B cell (primary cell): ENCODE results near the gene CTH. TPM values are rescaled to one million over a fixed set of nuclear protein-coding genes. Genes with fewer than 3 reads are reported as not detected.
"Not testable (repeated sequence)": the region's sequence is repeated elsewhere in the genome, so short reads cannot be mapped to it uniquely, and the experiment has no call there.

Source experiments
- ATAC-seq: fragments of 200-7000 bp; cut with Tn5 transposase; one replicate; pipeline ENCODE4 v1.10.0; 2021; ENCODE audit warnings: low read depth, mild to moderate bottlenecking, moderate number of reproducible peaks, moderate library complexity
- CTCF ChIA-PET: fragments of 350-600 bp; sonication (Branson Sonifier 250); formaldehyde crosslinking; loops from one replicate; lab custom pipeline; 2021; ENCODE audit warnings: antibody characterized with exemption, inconsistent platforms; lab: Charles Lee
- POLR2A ChIA-PET: fragments of 350-600 bp; sonication (Branson Sonifier 250); formaldehyde crosslinking; loops from one replicate; lab custom pipeline; 2021; ENCODE audit warnings: antibody characterized with exemption; lab: Charles Lee
- DNase-seq: peaks from one replicate; pipeline ENCODE4 v3.0.0; 2013
- H2AFZ ChIP-seq: 2 replicates; pipeline ENCODE4 v1.6.1; 2012; ENCODE audit warnings: mild to moderate bottlenecking, low read depth, low read length; ENCODE audit not compliant: insufficient read depth, poor library complexity, severe bottlenecking
- H3K27ac ChIP-seq, 2 donors: 1 replicate in 1 of 2; 2 replicates in 1 of 2; pipeline ENCODE4 v1.5.1; 2012 to 2013; ENCODE audit warnings: low read length in 2 of 2, mild to moderate bottlenecking in 2 of 2, moderate library complexity in 1 of 2
- H3K27me3 ChIP-seq, 4 experiments: fragments of 200-600 bp in 1 of 4; sonication (generic) in 1 of 4; replicated peaks in 1 of 4; 1 replicate in 2 of 4; 2 replicates in 2 of 4; pipeline versions ENCODE4 v1.6.1 to v1.7.0; 2013 to 2016; ENCODE audit warnings: low read length in 3 of 4, mild to moderate bottlenecking in 2 of 4, mixed read lengths in 1 of 4, moderate library complexity in 1 of 4; ENCODE audit not compliant: insufficient read depth in 4 of 4, control insufficient read depth in 3 of 4; ENCODE audit errors: control extremely low read depth in 1 of 4
- H3K36me3 ChIP-seq, 2 experiments: replicated peaks in 1 of 2; 1 replicate in 1 of 2; 2 replicates in 1 of 2; pipeline versions ENCODE4 v1.6.1 to v1.7.1; 2013; ENCODE audit warnings: low read length in 1 of 2; ENCODE audit not compliant: insufficient read depth in 2 of 2, control insufficient read depth in 1 of 2; ENCODE audit errors: control extremely low read depth in 1 of 2, extremely low read depth in 1 of 2
- H3K4me1 ChIP-seq, 2 donors: fragments of 200-600 bp in 1 of 2; sonication (generic) in 1 of 2; 1 replicate in 1 of 2; 2 replicates in 1 of 2; pipeline versions ENCODE4 v1.5.1 to v1.6.1; 2013 to 2017; ENCODE audit warnings: low read length in 2 of 2; ENCODE audit not compliant: control insufficient read depth in 2 of 2, insufficient read depth in 2 of 2
- H3K4me2 ChIP-seq: replicated peaks from 2 replicates; pipeline ENCODE3; 2012; ENCODE audit warnings: mild to moderate bottlenecking, low read depth, low read length; ENCODE audit not compliant: poor library complexity, severe bottlenecking
- H3K4me3 ChIP-seq, 5 experiments: fragments of 200-600 bp in 1 of 5; sonication (generic) in 1 of 5; 1 replicate in 3 of 5; 2 replicates in 2 of 5; pipeline versions ENCODE4 v1.5.1 to v1.7.0; 2011 to 2016; ENCODE audit warnings: low read length in 4 of 5, mild to moderate bottlenecking in 4 of 5, low read depth in 2 of 5, control low read depth in 1 of 5, moderate library complexity in 1 of 5; ENCODE audit not compliant: insufficient read depth in 1 of 5; ENCODE audit errors: control extremely low read depth in 1 of 5, extremely low read depth in 1 of 5
- H3K79me2 ChIP-seq: fragments of 200-600 bp; sonication (generic); one replicate; pipeline ENCODE4 v1.6.0; 2016; ENCODE audit warnings: low read length; ENCODE audit not compliant: control insufficient read depth, insufficient read depth
- H3K9ac ChIP-seq: fragments of 200-600 bp; sonication (generic); 2 replicates; pipeline ENCODE4 v1.6.1; 2017; ENCODE audit warnings: mild to moderate bottlenecking, low read length, moderate library complexity
- H3K9me3 ChIP-seq, 3 donors: one replicate each; pipeline versions ENCODE4 v1.6.1 to v1.7.1; 2013; ENCODE audit warnings: low read length in 2 of 3; ENCODE audit not compliant: control insufficient read depth in 2 of 3, insufficient read depth in 1 of 3; ENCODE audit errors: control extremely low read depth in 1 of 3
- H4K20me1 ChIP-seq: 2 replicates; pipeline ENCODE4 v1.6.0; 2012; ENCODE audit warnings: mild to moderate bottlenecking, low read length; ENCODE audit not compliant: insufficient read depth, control insufficient read depth, poor library complexity, severe bottlenecking
- H3K27ac Mint-ChIP-seq: one replicate; pipeline ENCODE4 v1.8.0; 2021; ENCODE audit warnings: mixed read lengths
- H3K27me3 Mint-ChIP-seq: one replicate; pipeline ENCODE4 v1.8.0; 2021; ENCODE audit warnings: mixed read lengths
- H3K4me1 Mint-ChIP-seq: one replicate; pipeline ENCODE4 v1.8.0; 2021; ENCODE audit warnings: mixed read lengths
- H3K4me3 Mint-ChIP-seq: one replicate; pipeline ENCODE4 v1.8.0; 2021; ENCODE audit warnings: mixed read lengths
- H3K9me3 Mint-ChIP-seq: one replicate; pipeline ENCODE4 v1.8.0; 2022; ENCODE audit warnings: mixed read lengths; ENCODE audit not compliant: insufficient read depth
- CTCF ChIP-seq: fragments of 200-600 bp; IDR thresholded peaks from one replicate; pipeline ENCODE4 v1.8.0; 2022; ENCODE audit warnings: antibody characterized with exemption, mild to moderate bottlenecking
- EZH2 ChIP-seq: IDR thresholded peaks from 2 replicates; pipeline ENCODE4 v1.6.1; 2012; ENCODE audit warnings: borderline replicate concordance, low read depth, mild to moderate bottlenecking, moderate library complexity, low read length; ENCODE audit not compliant: insufficient read depth, poor library complexity, severe bottlenecking
- WGBS: methylation state at CpG from one replicate; pipeline ENCODE4 v1.1.5; 2013; ENCODE audit warnings: missing lambda C conversion rate; ENCODE audit not compliant: insufficient coverage; 5-methylcytosine and 5-hydroxymethylcytosine counted together
- intact Hi-C: fragments of 100-400 bp; cut with micrococcal nuclease; formaldehyde crosslinking; loops from one replicate; pipeline ENCODE4 v1.10.0; 2022
- polyA plus RNA-seq: library from polyadenylated mRNA; depleted of rRNA; stranded (reverse); fragments of >200 nt; gene quantifications from 2 replicates; pipeline ENCODE4 v1.2.3, GENCODE V29; 2012
- total RNA-seq, 2 donors: library from RNA; stranded (reverse); fragments of 120-200 nt in 1 of 2; gene quantifications; 1 replicate in 1 of 2; 2 replicates in 1 of 2; pipeline versions ENCODE4 v1.2.3 to v1.2.4, GENCODE V29; 2013 to 2022

CTH gene
- total and polyA plus RNA-seq, 2 donors (not counting 1 experiment from before 2014, with no cell fraction given) = 0.84 to 4.9 TPM

GRCh38 chr1:70475023-70475422 is 64.0 kb downstream of the CTH start:
- H2AFZ ChIP-seq = no peak overlapping the region
- intact Hi-C loops = no loop called here
- H3K27me3 Mint-ChIP-seq = peaks cover 10% of the 10 kb centered on the region
- no peak overlapping the region for H3K27ac ChIP-seq
- H3K27me3 ChIP-seq = no peaks in the 10 kb centered on the region
- no peak overlapping the region for H3K4me3 ChIP-seq
- POLR2A ChIA-PET = no interaction called here
- no peaks in the 10 kb centered on the region for H3K79me2 ChIP-seq
- H3K9me3 ChIP-seq = peaks cover 0 to 2% (median 1%) of the 10 kb centered on the region in 3 donors
- no peaks in the 10 kb centered on the region for H3K4me1 Mint-ChIP-seq
- ATAC-seq (no peak), DNase-seq (no peak)
- no peaks in the 10 kb centered on the region for H3K9me3 Mint-ChIP-seq
- H3K4me3 Mint-ChIP-seq = no peak overlapping the region
- H3K4me2 ChIP-seq = no peak overlapping the region
- H3K9ac ChIP-seq = no peak overlapping the region
- H3K27ac Mint-ChIP-seq = no peak overlapping the region
- TF ChIP-seq EZH2 (no peak), CTCF (no peak)
- no CpG with 5 or more reads among the region's 1 CpG for WGBS
- CTCF ChIA-PET = no interaction called here
- no peaks in the 10 kb centered on the region for H3K4me1 ChIP-seq
- H4K20me1 ChIP-seq = no peaks in the 10 kb centered on the region
- H3K36me3 ChIP-seq = no peaks in the 10 kb centered on the region

GRCh38 chr1:70477090-70477489 is 66.0 kb downstream of the CTH start:
- Histone ChIP-seq H3K9ac (no peak overlapping the region), H3K27me3 (no peaks in the 10 kb centered on the region), H4K20me1 (no peaks in the 10 kb centered on the region), H2AFZ (no peak overlapping the region), H3K27ac (no peak overlapping the region), H3K79me2 (no peaks in the 10 kb centered on the region), H3K4me3 (no peak overlapping the region), H3K36me3 (no peaks in the 10 kb centered on the region), H3K4me1 (no peaks in the 10 kb centered on the region), H3K4me2 (no peak overlapping the region), H3K9me3 (peaks cover 0 to 2% (median 1%) of the 10 kb centered on the region in 3 donors)
- 98% methylated on average over 5 of the region's 12 CpGs for WGBS
- ATAC-seq (no peak), DNase-seq (no peak)
- H3K27ac Mint-ChIP-seq = no peak overlapping the region
- H3K9me3 Mint-ChIP-seq = no peaks in the 10 kb centered on the region
- POLR2A ChIA-PET = no interaction called here
- no peaks in the 10 kb centered on the region for H3K27me3 Mint-ChIP-seq
- H3K4me3 Mint-ChIP-seq = no peak overlapping the region
- H3K4me1 Mint-ChIP-seq = no peaks in the 10 kb centered on the region
- CTCF ChIA-PET = interaction anchor here (0.8 kb wide), 1 partner anchor 641 kb away, joined by 4 read pairs; no protein-coding TSS in a partner anchor
- no peak for TF ChIP-seq CTCF
- intact Hi-C loops = no loop called here

GRCh38 chr1:70477905-70478304 is 66.8 kb downstream of the CTH start:
- H3K79me2 ChIP-seq, H3K4me1 ChIP-seq, H3K4me3 ChIP-seq, H3K27ac Mint-ChIP-seq, H3K4me1 Mint-ChIP-seq, H3K36me3 ChIP-seq, H3K4me3 Mint-ChIP-seq, H3K27me3 ChIP-seq, ATAC-seq, intact Hi-C loops, H3K27ac ChIP-seq, H2AFZ ChIP-seq, H3K9ac ChIP-seq, H4K20me1 ChIP-seq, H3K9me3 Mint-ChIP-seq, H3K4me2 ChIP-seq, POLR2A ChIA-PET, DNase-seq, H3K9me3 ChIP-seq, CTCF ChIA-PET, H3K27me3 Mint-ChIP-seq: not testable (repeated sequence)
- no CpG with 5 or more reads among the region's 4 CpGs for WGBS
